ENCODE measurements around the gene DLG2. TPM values are rescaled to one million over a fixed set of nuclear protein-coding genes. Genes with fewer than 3 reads are reported as not detected.

The DLG2 gene
- total and polyA plus RNA-seq, 4 donors: 0.30 to 5.5 (median 0.68) TPM

GRCh38 chr11:83455356-83455755, 2171.8 kb downstream of the DLG2 start:
- peaks cover 0 to 3% (median 0%) of the 10 kb centered on the region in 4 donors for H3K36me3 ChIP-seq (ENCODE audit: control insufficient read depth in 4 of 4, insufficient read depth in 3 of 4, low read depth in 1 of 4, low read length in 3 of 4)
- H3K27ac ChIP-seq (ENCODE audit: low read depth in 1 of 2, low read length in 2 of 2): no peak overlapping the region
- 92% methylated on average over 3 of the region's 3 CpGs for WGBS
- TF ChIP-seq RAD21 (IDR thresholded peaks at IDR 0.05) (no peak), RXRA (IDR thresholded peaks at IDR 0.05) (no peak), YY1 (IDR thresholded peaks at IDR 0.05) (no peak), NR2F2 (IDR thresholded peaks at IDR 0.05) (no peak), TAF1 (conservative IDR thresholded peaks at IDR 0.05) (no peak), HNF4G (IDR thresholded peaks at IDR 0.05) (no peak), ATF3 (IDR thresholded peaks at IDR 0.05) (no peak), HNF4A (conservative IDR thresholded peaks at IDR 0.05) (no peak), SP1 (IDR thresholded peaks at IDR 0.05) (no peak), CTCF (IDR thresholded peaks at IDR 0.05; ENCODE audit: low read depth, low read length, missing input control) (no peak), FOXA1 (IDR thresholded peaks at IDR 0.05) (no peak), ZBTB33 (IDR thresholded peaks at IDR 0.05) (no peak)
- DNase-seq (ENCODE audit: low spot score): no peak
- no peaks in the 10 kb centered on the region for H3K9me3 ChIP-seq (ENCODE audit: control insufficient read depth in 4 of 4, low read length in 3 of 4)
- no peak overlapping the region for H3K9ac ChIP-seq (ENCODE audit: low read depth in 1 of 2, low read length in 2 of 2)
- no peak overlapping the region for H3K4me3 ChIP-seq (ENCODE audit: low read depth in 1 of 3, low read length in 3 of 3)
- no peaks in the 10 kb centered on the region for H3K4me1 ChIP-seq (ENCODE audit: control insufficient read depth in 4 of 4, insufficient read depth in 4 of 4, low read length in 3 of 4)
- H3K27me3 ChIP-seq (ENCODE audit: control insufficient read depth in 4 of 4, insufficient read depth in 4 of 4, low read length in 3 of 4): no peaks in the 10 kb centered on the region

GRCh38 chr11:83454674-83455073, 2172.5 kb downstream of the DLG2 start:
- H3K9me3 ChIP-seq (ENCODE audit: control insufficient read depth in 4 of 4, low read length in 3 of 4): no peaks in the 10 kb centered on the region
- H3K27me3 ChIP-seq (ENCODE audit: control insufficient read depth in 4 of 4, insufficient read depth in 4 of 4, low read length in 3 of 4): no peaks in the 10 kb centered on the region
- no peak for TF ChIP-seq HNF4A (conservative IDR thresholded peaks at IDR 0.05)
- no peak for TF ChIP-seq REST (IDR thresholded peaks at IDR 0.05)
- TF ChIP-seq ATF3 (IDR thresholded peaks at IDR 0.05): no peak
- TF ChIP-seq JUND (IDR thresholded peaks at IDR 0.05): no peak
- no peak for TF ChIP-seq RAD21 (IDR thresholded peaks at IDR 0.05)
- TF ChIP-seq CTCF (IDR thresholded peaks at IDR 0.05; ENCODE audit: low read depth, low read length, missing input control): no peak
- no peak for TF ChIP-seq SP1 (IDR thresholded peaks at IDR 0.05)
- no peak for TF ChIP-seq EGR1 (IDR thresholded peaks at IDR 0.05; ENCODE audit: low read depth in 2 of 2)
- TF ChIP-seq ZBTB33 (IDR thresholded peaks at IDR 0.05): no peak
- TF ChIP-seq FOXA1 (IDR thresholded peaks at IDR 0.05): no peak
- TF ChIP-seq GABPA (IDR thresholded peaks at IDR 0.05 in 1 of 2, conservative IDR thresholded peaks at IDR 0.05 in 1 of 2): no peak
- no peak for TF ChIP-seq MAX (IDR thresholded peaks at IDR 0.05)
- TF ChIP-seq HNF4G (IDR thresholded peaks at IDR 0.05): no peak
- no peak for TF ChIP-seq RXRA (IDR thresholded peaks at IDR 0.05)
- TF ChIP-seq NR2F2 (IDR thresholded peaks at IDR 0.05): no peak
- TF ChIP-seq YY1 (IDR thresholded peaks at IDR 0.05): no peak
- H3K27ac ChIP-seq (ENCODE audit: low read depth in 1 of 2, low read length in 2 of 2): no peak overlapping the region
- H3K9ac ChIP-seq (ENCODE audit: low read depth in 1 of 2, low read length in 2 of 2): no peak overlapping the region
- H3K4me1 ChIP-seq (ENCODE audit: control insufficient read depth in 4 of 4, insufficient read depth in 4 of 4, low read length in 3 of 4): no peaks in the 10 kb centered on the region
- WGBS: 85% methylated on average over 1 of the region's 1 CpG
- no peak overlapping the region for H3K4me3 ChIP-seq (ENCODE audit: low read depth in 1 of 3, low read length in 3 of 3)
- peaks cover 0 to 2% (median 0%) of the 10 kb centered on the region in 4 donors for H3K36me3 ChIP-seq (ENCODE audit: control insufficient read depth in 4 of 4, insufficient read depth in 3 of 4, low read depth in 1 of 4, low read length in 3 of 4)
- DNase-seq (ENCODE audit: low spot score): no peak
